Inflammatory macrophage treated with lipopolysaccharide for 1 hour (primary cell): ENCODE measurements around the gene DSG2.

Experiments used
- DNase-seq, 2 donors: peaks; one replicate each; pipeline ENCODE4 v3.0.0-alpha.2; 2020 to 2022

Gene DSG2

DNA sequence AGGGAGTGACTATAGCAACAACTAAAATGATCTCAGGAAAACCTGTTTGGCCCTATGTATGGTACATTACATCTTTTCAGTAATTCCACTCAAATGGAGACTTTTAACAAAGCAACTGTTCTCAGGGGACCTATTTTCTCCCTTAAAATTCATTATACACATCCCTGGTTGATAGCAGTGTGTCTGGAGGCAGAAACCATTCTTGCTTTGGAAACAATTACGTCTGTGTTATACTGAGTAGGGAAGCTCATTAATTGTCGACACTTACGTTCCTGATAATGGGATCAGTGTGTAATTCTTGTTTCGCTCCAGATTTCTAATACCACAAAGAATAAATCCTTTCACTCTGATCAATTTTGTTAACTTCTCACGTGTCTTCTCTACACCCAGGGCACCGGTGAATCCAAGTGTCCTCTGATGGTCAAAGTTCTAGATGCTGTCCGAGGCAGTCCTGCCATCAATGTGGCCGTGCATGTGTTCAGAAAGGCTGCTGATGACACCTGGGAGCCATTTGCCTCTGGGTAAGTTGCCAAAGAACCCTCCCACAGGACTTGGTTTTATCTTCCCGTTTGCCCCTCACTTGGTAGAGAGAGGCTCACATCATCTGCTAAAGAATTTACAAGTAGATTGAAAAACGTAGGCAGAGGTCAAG lies 94.7 kb downstream of the DSG2 start:
- no peak for DNase-seq

DNA sequence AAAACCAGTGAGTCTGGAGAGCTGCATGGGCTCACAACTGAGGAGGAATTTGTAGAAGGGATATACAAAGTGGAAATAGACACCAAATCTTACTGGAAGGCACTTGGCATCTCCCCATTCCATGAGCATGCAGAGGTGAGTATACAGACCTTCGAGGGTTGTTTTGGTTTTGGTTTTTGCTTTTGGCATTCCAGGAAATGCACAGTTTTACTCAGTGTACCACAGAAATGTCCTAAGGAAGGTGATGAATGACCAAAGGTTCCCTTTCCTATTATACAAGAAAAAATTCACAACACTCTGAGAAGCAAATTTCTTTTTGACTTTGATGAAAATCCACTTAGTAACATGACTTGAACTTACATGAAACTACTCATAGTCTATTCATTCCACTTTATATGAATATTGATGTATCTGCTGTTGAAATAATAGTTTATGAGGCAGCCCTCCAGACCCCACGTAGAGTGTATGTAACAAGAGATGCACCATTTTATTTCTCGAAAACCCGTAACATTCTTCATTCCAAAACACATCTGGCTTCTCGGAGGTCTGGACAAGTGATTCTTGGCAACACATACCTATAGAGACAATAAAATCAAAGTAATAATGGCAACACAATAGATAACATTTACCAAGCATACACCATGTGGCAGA lies 97.3 kb downstream of the DSG2 start:
- no peak for DNase-seq

DNA sequence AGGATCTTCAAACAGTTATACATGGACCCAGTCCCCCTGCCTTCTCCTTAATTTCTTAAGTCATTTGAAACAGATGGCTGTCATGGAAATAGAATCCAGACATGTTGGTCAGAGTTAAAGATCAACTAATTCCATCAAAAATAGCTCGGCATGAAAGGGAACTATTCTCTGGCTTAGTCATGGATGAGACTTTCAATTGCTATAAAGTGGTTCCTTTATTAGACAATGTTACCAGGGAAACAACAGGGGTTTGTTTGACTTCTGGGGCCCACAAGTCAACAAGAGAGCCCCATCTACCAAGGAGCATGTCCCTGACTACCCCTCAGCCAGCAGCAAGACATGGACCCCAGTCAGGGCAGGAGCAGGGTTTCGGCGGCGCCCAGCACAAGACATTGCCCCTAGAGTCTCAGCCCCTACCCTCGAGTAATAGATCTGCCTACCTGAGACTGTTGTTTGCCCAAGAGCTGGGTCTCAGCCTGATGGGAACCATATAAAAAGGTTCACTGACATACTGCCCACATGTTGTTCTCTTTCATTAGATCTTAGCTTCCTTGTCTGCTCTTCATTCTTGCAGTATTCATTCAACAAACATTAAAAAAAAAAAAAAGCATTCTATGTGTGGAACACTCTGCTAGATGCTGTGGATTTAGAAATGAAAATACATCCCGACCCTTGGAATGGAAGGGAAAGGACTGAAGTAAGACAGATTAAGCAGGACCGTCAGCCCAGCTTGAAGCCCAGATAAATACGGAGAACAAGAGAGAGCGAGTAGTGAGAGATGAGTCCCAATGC lies 98.3 kb downstream of the DSG2 start:
- DNase-seq, result no peak

DNA sequence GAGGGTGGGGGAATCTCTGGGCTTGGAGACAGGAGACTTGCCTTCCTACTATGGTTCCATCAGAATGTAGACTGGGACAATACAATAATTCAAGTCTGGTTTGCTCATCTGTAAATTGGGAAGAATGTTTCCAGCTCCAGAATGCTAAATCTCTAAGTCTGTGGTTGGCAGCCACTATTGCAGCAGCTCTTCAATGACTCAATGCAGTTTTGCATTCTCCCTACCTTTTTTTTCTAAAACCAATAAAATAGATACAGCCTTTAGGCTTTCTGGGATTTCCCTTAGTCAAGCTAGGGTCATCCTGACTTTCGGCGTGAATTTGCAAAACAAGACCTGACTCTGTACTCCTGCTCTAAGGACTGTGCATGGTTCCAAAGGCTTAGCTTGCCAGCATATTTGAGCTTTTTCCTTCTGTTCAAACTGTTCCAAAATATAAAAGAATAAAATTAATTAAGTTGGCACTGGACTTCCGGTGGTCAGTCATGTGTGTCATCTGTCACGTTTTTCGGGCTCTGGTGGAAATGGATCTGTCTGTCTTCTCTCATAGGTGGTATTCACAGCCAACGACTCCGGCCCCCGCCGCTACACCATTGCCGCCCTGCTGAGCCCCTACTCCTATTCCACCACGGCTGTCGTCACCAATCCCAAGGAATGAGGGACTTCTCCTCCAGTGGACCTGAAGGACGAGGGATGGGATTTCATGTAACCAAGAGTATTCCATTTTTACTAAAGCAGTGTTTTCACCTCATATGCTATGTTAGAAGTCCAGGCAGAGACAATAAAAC lies 100.2 kb downstream of the DSG2 start:
- no peak for DNase-seq
